GM19035 (cell line): ENCODE data around the gene DCBLD1.

Experiments
- ATAC-seq: cut with Tn5 transposase; IDR thresholded peaks from one replicate; pipeline ENCODE4 v1.9.1; 2021; ENCODE audit not compliant: unreplicated experiment

DCBLD1 gene

DNA sequence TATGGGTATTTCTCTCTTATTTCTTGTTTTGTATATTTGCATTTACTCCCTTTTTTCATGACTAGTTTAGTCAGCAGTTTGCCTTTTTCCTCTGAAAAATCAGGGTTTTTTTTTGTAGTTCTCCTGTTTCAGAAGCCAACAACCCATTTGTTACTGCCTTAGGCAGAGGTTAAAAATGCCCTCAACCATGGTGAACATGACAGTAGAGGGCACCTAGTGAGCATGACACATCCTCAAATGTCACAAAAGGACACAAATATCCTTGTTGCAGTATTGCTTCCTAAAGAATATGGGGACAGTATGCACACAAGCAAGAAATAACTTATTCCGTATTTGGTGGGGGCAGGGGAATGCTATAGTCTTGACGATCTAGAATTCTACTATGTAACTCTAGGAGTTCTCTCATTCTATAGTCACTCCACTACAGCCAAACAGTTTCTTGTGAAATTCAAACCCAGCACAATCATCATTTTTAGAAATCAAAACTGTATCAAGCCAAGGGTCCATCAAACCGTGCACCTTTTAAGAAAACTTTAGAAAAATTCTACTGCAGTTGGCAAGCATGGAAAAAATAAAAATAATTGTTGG is 72.9 kb downstream of the DCBLD1 start:
- ATAC-seq, result no peak

DNA sequence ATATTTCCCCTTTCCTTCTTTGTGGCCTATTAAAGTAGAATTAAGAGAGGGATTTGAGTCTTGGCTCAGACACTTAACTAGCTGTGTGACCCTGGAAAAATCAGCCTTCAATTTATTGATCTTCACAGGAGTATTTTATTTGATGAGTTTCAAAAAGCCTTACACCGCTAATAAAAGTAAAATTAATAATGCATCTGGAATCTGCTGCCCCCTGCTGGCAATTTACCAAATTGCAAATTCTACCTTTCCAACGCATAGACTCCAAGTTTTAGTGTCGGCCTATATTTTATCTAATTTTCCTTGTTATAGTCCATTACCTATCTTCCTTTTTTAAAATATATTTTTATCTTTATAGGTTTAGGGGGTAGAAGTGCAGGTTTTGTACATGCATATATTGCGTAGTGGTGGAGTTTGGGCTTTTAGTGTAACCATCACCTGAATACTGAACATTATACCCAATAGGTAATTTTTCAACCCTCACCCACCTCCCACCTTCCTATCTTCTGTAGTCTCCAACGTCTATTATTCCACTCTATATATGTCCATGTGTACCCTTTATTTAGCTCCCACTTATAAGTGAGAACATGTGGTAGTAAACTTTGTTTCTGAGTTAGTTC is 73.5 kb downstream of the DCBLD1 start:
- no peak for ATAC-seq

- no peak for ATAC-seq
These were observed 75.5 kb downstream of the DCBLD1 start for GRCh38 chr6:117557951-117558350.

GRCh38 chr6:117558818-117559217 is 76.3 kb downstream of the DCBLD1 start:
- no peak for ATAC-seq

DNA sequence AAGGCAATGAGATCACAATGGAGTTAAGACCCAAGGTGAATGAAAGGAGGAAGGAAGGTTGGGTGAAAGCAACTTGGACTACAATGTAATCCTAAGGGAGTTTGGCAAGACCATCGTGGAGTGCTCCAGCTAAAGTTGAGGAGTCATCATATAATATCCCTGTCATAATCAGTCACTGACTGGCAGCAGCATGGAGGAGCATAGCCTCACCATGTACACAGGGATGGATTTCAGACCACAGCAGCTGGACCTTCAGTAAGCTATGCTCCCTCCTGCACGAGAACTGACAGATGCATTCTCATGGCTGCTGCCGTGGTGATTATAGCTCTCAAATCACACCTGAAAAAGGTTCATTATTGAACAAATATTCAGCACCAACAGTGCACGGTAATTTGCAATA is 76.8 kb downstream of the DCBLD1 start:
- no peak for ATAC-seq

GRCh38 chr6:117561128-117561527 is 78.7 kb downstream of the DCBLD1 start:
- ATAC-seq, result no peak

DNA sequence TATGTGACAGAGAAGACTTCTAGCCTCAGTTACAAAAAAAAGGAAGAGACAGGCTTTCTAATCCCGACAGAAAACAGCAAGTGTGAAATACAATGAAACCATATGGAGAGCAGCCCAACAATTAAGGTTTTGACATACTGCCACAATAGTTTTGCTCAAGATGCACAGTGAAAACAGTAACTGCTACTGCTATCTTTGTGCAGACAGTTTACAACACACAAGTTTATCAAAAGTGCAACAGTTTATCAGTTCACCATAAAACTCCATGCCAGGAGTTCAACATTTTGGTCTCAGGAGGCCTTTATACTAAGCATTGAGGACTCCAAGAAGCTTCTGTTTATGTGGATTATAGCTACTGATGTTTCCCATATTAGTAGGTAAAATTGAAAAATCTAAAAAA is 82.2 kb downstream of the DCBLD1 start:
- ATAC-seq, result no peak

DNA sequence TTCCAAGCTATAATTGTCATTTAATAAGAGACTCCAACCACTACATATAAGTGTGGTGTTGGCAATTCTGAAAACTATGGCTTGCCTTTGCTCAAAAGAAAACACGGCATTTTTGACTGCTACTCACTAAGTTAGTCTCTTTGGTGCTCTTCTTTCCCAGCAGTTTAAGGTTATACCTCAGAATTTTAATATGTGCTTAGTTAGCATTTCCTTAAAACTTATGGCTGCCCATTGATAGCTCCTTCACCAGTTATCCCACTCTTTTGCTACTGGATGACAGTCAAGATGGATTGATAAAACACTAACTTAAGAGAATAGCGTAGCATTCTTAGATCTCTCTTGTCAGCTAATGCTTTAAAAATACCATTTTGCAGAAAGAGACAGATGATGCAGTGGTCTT is 85.8 kb downstream of the DCBLD1 start:
- ATAC-seq, result no peak

DNA sequence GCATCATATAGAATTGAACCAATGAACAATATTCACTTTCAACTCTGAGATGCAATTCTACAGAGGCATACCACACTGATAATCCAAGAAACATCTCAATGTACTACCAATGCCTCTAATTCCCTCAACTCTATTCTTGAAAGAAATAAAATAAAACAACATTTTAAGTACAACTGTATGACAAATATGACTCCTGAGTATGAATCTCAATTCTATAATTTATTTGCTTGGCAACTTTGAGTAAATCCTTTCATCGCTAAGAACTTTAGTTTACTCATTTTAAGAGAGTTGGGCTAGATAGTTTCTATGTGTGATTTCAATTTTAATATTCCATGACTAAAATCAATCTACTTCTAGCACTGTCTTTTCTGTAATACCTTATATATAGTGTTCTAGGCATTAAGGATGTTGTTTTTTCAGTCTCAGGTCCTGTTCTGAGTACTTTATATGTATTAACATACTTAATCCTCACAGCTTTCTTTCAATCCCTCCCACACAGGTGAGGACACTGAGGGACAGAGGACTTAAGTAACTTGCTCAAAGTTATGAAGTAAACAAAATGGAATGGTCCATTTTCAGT is 86.4 kb downstream of the DCBLD1 start:
- no peak for ATAC-seq

GRCh38 chr6:117573006-117573680 is 90.7 kb downstream of the DCBLD1 start:
- no peak for ATAC-seq

GRCh38 chr6:117574198-117574597 is 91.7 kb downstream of the DCBLD1 start:
- no peak for ATAC-seq

DNA sequence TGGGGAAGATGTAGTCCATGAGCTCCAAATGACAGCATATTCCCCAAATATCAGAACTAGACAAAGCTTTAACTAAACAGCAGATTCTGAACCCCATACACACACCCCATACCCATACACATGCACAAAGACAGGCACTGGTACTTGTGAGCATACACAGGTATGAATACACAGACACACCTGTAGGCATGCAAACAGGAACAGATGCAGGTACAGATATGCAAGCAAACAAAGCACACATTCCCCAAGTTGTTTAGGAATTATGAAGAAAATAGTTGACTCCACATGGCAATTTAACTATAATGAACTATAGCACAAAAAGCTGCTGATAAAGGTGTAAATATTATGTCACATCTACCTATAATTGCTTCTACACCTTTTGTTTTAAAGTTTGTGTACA is 103.2 kb downstream of the DCBLD1 start:
- ATAC-seq, result no peak

- no peak for ATAC-seq
These were observed 108.0 kb downstream of the DCBLD1 start for GRCh38 chr6:117590447-117590846.

- ATAC-seq, result no peak
These were observed 108.9 kb downstream of the DCBLD1 start for GRCh38 chr6:117591405-117591804.

GRCh38 chr6:117592983-117593759 is 110.7 kb downstream of the DCBLD1 start:
- ATAC-seq, result no peak

GRCh38 chr6:117595099-117595923 is 112.8 kb downstream of the DCBLD1 start:
- ATAC-seq, result no peak

DNA sequence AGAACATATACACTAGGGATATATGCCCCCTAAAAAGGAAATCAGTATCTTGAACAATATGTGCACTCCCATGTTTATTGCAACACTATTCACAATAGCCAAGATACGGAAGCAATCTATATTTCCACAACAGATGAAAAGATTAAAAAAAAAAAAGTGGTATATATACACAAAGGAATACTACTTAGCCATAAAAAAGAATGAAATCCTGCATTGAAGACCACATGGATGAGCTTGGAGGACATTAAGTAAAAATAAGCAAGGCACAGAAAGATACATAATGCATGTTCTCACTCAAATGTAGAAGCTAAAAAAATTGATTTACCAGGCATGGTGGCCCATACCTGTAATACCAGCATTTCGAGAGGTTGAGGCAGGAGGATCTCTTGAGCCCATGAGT is 115.3 kb downstream of the DCBLD1 start:
- no peak for ATAC-seq
